Activated CD4-positive, CD25-positive, alpha-beta regulatory T cell treated with anti-CD3 and anti-CD28 coated beads, Interleukin-2, amount 50 U/mL, for 72 hours (primary cell): Measurements from ENCODE around the gene HRH2.
A peak's percentile ranks its signal among the peaks of the same experiment; 100 is the strongest.
"Not testable (repeated sequence)": the region's sequence is repeated elsewhere in the genome, so short reads cannot be mapped to it uniquely, and the experiment has no call there.

Source experiments
- DNase-seq: peaks from one replicate; pipeline ENCODE4 v3.0.0; 2021

The HRH2 gene

GRCh38 chr5:175717837-175718236 is 60.0 kb downstream of the HRH2 start:
- no peak for DNase-seq

- peak; percentile 65 for DNase-seq
These were observed 60.7 kb downstream of the HRH2 start for GRCh38 chr5:175718401-175719108.

- not testable (repeated sequence) for DNase-seq
These were observed 61.2 kb downstream of the HRH2 start for GRCh38 chr5:175719109-175719432.

- no peak for DNase-seq
These were observed 66.7 kb downstream of the HRH2 start for GRCh38 chr5:175724314-175725275.

GRCh38 chr5:175728316-175728715 is 70.4 kb downstream of the HRH2 start:
- no peak for DNase-seq

- no peak for DNase-seq
These were observed 71.3 kb downstream of the HRH2 start for GRCh38 chr5:175728885-175729828.

GRCh38 chr5:175729829-175730277 is 72.0 kb downstream of the HRH2 start:
- DNase-seq: peak; percentile 90

- DNase-seq: no peak
These were observed 73.3 kb downstream of the HRH2 start for GRCh38 chr5:175731172-175731571.

- no peak for DNase-seq
These were observed 74.0 kb downstream of the HRH2 start for GRCh38 chr5:175731756-175732465.

- no peak for DNase-seq
These were observed 75.1 kb downstream of the HRH2 start for GRCh38 chr5:175733017-175733416.

- no peak for DNase-seq
These were observed 76.1 kb downstream of the HRH2 start for GRCh38 chr5:175734016-175734415.

- no peak for DNase-seq
These were observed 76.6 kb downstream of the HRH2 start for GRCh38 chr5:175734501-175734900.

GRCh38 chr5:175735701-175736100 is 77.8 kb downstream of the HRH2 start:
- DNase-seq: no peak

GRCh38 chr5:175736652-175737051 is 78.8 kb downstream of the HRH2 start:
- no peak for DNase-seq

GRCh38 chr5:175737481-175737880 is 79.6 kb downstream of the HRH2 start:
- DNase-seq: no peak

GRCh38 chr5:175738126-175738525 is 80.3 kb downstream of the HRH2 start:
- DNase-seq: no peak

- no peak for DNase-seq
These were observed 80.8 kb downstream of the HRH2 start for GRCh38 chr5:175738602-175739133.

- DNase-seq: no peak
These were observed 82.1 kb downstream of the HRH2 start for GRCh38 chr5:175740014-175740413.

- no peak for DNase-seq
These were observed 83.7 kb downstream of the HRH2 start for GRCh38 chr5:175741556-175741955.

GRCh38 chr5:175742290-175742994 is 84.6 kb downstream of the HRH2 start:
- DNase-seq: no peak

- DNase-seq: no peak
These were observed 85.9 kb downstream of the HRH2 start for GRCh38 chr5:175743676-175744210.
